SKM-1 treated with dmso at 0.1 percent for 144 hours (cell line): Measurements from ENCODE around the gene WFIKKN1.

Source experiments
- DNase-seq: peaks from one replicate; lab custom pipeline; 2025; ENCODE audit not compliant: unreplicated experiment; lab: John Stamatoyannopoulos, UW

Gene WFIKKN1

DNA sequence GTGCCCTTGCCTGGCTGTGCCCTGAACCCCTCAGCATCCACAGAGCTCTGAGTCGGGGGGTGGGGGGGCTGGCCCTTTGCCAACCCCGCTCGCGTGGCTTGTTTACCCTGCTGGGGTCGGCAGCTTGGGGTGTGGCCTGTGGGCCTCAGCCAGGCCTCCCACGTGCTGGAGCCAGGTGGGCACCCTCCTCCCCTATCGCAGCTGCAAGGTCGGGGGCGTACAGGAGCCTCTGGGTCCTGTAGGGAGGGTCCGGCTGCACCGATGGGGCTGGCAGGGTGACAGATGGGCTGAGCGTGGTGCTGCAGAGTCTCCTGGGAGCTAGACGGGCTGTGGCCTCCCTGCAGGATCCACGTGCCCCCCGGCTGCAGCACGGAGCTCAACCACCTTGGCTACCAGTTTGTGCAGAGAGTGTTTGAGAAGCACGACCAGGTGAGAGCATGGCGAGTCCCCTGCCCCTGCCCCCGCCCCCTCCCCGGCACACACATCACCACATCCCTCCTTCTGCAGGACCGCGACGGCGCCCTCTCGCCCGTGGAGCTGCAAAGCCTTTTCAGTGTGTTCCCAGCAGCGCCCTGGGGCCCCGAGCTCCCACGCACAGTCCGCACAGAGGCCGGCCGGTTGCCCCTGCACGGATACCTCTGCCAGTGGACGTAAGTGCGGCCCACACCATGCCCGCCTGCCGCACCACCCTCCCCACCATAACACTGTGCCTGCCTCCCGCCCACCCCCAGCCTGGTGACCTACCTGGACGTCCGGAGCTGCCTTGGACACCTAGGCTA lies 40.8 kb downstream of the WFIKKN1 start:
- DNase-seq = no peak

DNA sequence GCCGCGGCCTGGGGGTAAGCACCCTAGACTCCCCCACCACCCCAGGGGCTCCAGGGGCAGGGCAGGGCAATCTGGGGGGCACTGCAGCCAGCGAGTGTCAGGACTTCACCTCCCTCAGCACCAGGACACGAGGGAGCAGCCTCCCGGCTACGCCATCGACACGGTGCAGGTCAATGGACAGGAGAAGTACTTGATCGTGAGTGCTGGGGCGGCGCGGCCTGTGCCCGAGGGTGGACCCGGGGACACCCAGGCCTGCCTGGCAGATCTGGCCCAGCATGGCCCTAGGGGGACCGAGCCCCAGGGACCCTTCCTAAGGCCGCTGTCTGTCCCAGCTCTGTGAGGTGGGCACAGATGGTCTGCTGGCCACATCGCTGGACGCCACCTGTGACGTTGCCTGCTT lies 41.6 kb downstream of the WFIKKN1 start:
- DNase-seq = no peak

DNA sequence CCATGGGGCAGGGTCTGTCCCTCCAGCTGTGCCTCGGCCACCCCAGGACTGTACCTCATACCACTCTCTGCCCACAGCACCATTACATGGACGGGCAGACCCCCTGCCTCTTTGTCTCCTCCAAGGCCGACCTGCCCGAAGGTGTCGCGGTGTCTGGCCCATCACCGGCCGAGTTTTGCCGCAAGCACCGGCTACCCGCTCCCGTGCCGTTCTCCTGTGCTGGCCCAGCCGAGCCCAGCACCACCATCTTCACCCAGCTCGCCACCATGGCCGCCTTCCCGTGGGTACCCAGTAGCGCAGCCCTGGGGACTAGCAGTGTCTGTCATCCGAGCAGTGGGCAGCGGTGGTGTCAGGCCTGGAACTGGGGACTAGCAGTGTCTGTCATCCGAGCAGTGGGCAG lies 42.1 kb downstream of the WFIKKN1 start:
- no peak for DNase-seq

DNA sequence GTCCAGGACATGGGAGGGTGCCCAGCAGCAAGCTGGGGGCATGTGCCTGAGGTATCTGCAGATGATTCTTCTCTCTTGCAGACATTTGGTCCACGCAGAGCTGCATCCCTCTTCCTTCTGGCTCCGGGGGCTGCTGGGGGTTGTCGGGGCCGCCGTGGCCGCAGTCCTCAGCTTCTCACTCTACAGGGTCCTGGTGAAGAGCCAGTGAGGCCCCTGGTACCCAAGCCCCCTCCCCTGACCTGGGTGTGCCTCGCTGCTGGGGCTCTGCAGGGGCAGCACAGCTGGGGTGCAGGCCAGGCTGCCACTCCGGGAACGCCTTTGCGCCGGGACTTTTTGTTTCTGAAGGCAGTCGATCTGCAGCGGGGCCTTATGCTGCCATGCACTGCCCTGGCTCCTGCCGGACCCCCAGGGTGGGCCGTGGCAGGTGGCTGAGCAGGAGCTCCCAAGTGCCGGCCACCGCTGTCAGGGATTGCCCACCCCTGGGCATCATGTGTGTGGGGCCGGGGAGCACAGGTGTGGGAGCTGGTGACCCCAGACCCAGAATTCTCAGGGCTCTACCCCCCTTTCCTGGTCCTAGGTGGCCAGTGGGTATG lies 42.7 kb downstream of the WFIKKN1 start:
- no peak for DNase-seq

DNA sequence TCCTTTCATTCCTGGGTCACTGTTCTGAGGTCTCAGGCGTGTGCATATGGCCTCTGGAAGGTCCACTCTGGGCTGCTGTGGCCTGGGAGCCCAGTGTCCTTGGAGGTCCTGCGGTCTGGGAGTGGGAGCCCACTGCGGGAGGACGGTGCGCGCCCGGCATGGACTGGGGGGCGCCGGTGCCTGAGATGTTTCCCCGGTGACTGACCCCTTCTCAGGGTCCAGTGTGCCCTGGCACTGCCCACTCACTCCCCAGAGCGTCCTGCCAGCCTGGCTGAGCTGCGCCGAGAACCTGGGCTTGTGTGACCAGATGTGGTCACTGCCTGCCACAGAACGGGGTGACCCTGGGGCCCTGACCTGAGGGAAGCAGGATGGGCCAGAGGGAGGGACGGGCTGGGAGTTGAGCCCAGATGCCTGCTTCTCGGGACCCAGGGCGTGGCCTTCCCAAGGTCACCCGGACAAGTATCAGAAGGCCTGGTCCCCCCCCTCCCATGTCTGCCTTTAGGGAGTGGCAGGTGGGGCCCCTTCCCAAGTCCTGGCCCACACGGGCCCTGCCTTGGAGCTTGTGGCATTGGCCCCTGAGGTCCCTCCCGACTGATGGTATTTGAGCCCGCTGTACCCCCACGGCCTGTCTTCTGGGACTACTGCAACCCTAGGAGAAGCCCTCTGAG lies 43.6 kb downstream of the WFIKKN1 start:
- no peak for DNase-seq

DNA sequence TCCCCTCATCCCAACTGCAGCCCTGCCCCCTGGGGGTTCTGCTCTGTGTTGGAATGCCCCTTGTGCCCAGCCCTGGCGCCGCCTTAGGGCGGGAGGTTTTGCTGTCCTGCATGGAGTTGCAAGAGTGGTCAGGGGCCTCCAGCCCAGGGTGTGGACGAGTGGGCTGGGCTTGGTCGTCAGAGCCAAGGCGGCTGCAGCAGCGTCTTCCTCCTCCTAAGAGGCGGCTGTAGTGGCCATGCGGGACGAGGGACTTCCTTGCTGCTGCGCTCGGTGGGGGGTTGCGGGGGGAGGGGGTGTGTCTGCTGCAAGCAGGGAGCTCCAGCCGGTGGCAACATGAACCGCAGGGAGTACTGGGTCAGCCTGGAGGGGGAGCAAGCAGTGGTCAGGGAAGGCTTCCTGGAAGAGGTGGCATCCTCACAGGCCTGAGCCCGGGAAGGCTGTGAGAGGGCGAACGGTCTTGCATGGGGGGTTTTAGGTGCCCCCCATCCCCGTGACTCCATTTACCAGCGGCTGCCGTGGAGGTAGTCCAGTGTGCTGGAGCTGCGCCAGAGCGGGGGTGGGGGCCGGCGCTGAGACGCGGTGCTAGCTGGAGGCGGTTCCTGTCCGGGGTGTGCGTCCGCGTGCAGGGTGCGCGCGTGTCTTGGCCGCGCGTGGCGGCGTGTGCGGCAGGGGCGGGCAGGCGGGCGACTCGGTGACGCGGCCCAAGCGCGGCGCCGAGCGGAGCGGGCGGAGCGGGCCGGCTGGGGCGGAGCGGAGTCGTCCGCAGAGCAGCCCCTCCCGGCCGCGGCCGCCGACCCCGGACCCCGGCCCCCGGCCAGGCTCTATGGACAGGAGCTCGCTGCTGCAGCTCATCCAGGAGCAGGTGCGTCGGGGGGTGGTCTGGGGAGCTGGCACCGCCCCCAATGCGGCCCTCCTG lies 44.4 kb downstream of the WFIKKN1 start, which contains the start of gene RHBDL1:
Gene RHBDL1, plus strand, starts transcription at position 704 of the 916 bp plus-strand sequence. Its CDS starts 120 bp downstream, at position 824.
- DNase-seq = no peak

DNA sequence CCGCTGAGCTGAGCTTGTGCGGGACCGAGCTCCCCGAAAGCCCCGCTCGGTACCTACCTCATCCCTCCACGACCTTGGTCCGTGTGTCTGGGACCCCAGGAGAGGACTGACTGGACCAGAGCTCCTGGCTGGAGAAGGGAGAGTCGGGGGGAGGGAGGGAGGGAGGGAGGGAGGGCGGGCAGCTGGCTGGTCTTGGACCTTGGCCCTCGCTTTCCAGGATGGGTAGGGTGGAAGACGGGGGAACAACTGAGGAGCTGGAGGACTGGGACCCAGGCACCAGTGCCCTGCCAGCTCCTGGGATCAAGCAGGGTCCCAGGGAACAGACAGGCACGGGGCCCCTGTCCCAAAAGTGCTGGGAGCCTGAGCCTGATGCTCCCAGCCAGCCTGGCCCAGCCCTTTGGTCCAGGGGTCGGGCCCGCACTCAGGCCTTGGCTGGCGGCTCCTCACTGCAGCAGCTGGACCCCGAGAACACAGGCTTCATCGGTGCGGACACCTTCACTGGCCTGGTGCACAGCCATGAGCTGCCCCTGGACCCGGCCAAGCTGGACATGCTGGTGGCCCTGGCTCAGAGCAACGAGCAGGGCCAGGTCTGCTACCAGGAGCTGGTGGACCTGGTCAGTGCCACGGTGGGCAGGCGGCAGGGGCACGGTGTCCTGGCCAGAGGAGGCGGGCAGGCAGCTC lies 45.2 kb downstream of the WFIKKN1 start:
- DNase-seq = no peak

DNA sequence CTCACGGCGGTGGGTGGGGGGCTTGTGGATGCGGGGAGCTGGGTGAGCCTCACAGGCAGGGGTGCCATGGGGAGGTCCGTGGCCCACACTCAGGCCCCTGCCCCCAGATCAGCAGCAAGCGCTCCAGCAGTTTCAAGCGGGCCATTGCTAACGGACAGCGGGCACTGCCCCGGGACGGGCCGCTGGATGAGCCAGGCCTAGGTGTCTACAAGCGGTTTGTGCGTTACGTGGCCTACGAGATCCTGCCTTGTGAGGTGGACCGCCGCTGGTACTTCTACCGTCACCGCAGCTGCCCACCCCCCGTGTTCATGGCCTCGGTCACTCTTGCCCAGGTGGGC lies 45.7 kb downstream of the WFIKKN1 start:
- DNase-seq = no peak

DNA sequence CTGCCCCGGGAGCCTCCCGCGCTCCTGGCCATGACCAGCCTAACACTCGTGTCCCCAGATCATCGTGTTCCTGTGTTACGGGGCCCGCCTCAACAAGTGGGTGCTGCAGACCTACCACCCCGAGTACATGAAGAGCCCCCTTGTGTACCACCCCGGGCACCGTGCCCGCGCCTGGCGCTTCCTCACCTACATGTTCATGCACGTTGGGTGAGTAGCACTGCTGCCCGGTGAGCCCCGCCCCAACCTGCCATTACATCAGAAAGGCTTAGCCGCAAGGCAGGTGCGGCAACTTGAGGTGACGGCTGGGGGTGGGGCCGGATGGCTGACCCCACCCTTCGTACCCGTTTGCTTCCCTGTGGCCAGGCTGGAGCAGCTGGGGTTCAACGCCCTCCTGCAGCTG lies 46.1 kb downstream of the WFIKKN1 start:
- no peak for DNase-seq

DNA sequence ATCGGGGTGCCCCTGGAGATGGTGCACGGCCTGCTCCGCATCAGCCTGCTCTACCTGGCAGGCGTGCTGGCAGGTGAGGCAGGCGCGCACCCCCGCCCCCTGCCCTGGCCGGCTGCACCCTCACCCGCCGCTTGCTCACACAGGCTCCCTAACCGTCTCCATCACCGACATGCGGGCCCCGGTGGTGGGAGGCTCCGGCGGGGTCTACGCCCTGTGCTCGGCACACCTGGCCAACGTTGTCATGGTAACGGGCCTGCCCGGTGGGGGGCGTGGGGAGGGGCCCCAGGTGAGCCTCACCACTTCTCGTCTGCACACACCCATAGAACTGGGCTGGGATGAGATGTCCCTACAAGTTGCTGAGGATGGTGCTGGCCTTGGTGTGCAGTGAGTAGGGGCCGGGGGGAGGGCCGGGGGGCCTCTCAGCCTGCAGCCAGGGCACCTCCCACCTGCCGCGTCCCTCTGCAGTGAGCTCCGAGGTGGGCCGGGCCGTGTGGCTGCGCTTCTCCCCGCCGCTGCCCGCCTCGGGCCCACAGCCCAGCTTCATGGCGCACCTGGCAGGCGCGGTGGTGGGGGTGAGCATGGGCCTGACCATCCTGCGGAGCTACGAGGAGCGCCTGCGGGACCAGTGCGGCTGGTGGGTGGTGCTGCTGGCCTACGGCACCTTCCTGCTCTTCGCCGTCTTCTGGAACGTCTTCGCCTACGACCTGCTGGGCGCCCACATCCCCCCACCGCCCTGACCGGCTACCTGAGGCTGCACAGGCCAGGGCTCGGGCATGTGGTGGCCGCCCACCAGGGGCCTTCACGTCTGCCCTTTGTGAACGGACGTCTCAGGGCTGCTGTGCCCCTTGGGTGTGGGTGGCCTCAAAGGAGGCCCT lies 46.8 kb downstream of the WFIKKN1 start:
- no peak for DNase-seq

DNA sequence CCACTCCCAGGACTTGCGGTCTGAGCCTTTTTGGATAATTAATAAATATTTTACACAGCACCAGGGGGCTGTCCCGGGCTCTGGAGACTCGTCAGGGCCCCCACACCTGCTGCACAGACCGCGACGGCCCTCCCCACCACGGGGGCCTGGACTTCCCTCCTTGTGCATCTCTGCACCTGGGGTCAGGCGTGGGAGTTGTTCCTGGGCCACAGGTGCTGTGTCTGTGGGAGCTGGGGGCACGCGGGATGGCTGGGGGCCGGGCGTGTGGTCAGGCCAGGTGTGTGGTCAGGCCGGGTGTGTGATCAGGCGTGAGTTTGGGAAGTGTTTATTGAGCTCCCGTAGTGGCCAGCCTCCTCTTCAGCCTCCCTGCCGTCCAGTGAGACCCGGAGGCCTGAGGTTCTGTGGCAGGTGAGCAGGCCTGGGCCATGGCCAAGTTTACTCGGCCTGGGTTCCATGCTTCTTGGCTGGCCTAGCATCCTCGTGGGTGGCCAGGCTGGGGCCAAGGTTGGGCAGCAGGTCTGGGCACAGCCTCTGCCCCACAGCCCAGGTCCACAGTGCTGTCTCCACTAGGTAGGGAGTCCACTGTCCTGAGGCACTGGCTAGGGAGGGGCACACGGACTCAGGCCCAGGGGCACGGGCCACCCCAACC lies 47.5 kb downstream of the WFIKKN1 start:
- DNase-seq = no peak

DNA sequence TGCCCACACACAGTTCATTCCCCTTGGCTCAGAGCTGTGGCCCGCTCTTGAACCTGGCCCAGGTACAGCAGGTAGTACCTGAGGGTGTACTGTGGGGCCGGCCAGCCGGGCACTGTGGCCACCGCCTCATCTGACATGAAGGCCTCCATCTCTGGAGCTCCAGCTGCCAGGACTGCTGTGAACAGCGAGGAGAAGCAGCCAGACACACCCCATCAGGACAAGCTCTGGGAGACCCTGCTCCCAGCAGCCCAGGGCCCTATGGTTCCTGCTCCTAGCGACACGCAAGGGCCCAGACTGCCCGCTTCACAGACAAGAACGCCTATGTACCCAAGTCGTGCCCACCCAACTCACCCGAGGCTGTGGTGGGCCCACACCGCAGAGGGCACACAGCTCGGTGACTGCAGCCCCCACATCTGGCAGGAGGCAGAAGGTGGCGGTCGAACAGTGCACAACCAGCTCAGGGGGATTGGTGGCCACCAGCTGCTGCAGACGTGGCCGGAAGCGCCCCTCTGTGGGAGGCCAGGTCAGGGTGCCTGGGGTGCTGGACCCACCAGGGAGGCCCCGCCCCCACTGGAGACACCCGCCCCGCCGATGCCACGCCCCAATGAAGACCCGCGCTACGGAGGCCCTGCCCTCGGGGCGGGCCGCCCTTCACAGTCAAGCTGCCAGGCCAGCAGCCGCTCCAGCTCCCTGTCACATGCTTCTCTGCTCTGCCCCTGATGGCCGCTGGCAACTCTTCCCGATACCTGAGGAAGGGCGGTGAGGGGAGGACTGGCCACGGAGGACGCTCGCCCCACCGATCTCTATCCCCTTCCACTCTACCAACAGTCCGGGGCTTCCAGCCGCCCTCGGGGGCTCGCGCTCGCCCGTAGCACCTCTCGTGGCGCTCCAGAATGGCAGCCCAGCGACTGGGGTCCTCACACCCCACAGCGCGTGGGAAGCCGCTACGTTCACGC lies 48.4 kb downstream of the WFIKKN1 start:
- DNase-seq = no peak

DNA sequence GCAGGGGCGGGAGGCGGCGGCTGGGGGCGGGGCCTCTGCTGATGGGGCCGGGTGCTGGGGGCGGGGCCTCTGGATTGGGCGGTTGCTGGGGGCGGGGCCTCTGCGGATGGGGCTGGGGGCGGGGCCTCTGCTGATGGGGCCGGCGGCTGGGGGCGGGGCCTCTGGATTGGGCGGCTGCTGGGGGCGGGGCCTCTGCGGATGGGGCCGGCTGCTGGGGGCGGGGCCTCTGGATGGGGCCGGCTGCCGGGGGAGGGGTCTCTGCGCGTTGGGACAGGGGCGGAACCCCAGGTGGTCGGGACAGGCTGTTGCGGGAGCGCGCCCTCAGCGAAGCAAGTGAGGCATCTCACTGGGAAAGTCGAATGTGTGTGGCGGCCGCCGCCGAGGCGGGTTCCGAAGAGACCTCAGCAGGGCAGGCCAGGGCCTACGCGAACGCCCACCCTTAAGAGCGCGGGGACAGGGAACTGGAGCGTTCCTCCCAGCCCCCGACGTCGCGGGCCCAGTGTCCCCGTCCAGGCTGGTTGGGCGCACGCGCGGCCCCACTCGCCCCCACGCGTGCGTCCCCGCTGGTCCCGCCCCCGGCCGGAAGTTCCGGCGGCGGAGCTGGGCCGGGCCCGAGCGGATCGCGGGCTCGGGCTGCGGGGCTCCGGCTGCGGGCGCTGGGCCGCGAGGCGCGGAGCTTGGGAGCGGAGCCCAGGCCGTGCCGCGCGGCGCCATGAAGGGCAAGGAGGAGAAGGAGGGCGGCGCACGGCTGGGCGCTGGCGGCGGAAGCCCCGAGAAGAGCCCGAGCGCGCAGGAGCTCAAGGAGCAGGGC lies 49.2 kb downstream of the WFIKKN1 start, which contains the start of gene STUB1:
Gene STUB1, plus strand, starts transcription at position 597 of the 811 bp plus-strand sequence. Its CDS starts 116 bp downstream, at position 713.
- DNase-seq = peak; percentile 67

DNA sequence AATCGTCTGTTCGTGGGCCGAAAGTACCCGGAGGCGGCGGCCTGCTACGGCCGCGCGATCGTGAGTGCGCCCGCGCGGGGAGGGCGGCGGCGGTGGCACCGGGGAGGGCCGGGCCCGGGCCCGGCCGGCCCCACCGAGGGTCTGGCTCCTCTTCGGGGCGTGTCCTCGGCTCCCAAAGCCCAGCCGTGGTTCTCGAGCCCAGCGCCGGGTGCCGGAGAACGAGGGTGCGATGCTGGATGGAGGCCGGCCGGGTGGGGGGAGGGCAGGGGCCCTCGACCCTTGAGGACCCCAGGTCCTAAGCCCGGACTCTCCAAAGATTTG lies 49.8 kb downstream of the WFIKKN1 start:
- no peak for DNase-seq

DNA sequence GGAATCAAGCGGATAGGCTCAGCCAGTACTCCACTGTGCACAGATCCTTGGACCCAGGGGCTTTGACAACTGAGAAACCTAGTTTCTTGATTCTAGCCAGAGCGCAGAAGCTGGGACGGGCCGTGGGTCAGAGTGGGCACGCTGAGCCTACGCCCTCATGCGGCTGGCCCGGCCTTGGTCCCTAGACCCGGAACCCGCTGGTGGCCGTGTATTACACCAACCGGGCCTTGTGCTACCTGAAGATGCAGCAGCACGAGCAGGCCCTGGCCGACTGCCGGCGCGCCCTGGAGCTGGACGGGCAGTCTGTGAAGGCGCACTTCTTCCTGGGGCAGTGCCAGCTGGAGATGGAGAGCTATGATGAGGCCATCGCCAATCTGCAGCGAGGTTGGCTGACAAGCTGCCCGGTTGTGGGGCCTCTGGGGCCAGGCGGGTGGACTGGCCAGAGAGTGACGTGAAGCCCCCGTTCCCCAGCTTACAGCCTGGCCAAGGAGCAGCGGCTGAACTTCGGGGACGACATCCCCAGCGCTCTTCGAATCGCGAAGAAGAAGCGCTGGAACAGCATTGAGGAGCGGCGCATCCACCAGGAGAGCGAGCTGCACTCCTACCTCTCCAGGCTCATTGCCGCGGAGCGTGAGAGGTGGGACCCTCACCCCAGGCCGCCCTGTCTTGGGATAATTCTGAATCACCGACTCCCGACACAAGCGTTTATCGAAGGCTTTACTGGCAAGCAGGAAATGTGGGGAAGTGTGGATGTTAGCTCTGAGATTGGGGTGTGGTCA lies 50.4 kb downstream of the WFIKKN1 start:
- peak; percentile 14 for DNase-seq

DNA sequence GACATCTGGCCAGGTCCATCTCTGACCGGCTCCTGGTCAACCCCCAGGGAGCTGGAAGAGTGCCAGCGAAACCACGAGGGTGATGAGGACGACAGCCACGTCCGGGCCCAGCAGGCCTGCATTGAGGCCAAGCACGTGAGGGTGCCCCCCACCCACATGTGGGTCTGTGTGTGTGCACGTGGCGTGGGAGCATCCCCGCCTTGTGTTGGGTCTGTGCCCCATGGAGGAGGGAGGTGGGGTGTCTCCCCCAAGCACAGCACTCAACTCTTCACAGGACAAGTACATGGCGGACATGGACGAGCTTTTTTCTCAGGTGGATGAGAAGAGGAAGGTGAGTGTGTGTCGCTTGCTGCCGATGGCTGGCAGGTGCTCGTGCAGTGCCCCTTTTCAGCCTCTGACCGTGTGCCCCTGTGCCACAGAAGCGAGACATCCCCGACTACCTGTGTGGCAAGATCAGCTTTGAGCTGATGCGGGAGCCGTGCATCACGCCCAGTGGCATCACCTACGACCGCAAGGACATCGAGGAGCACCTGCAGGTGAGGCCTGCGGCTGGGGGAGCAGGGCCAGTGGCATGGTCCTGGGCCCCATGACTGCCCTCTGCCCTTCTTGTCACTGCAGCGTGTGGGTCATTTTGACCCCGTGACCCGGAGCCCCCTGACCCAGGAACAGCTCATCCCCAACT lies 51.1 kb downstream of the WFIKKN1 start:
- DNase-seq = no peak
